Activated T-cell treated with anti-CD3 and anti-CD28 coated beads, Interleukin-2, amount 50 U/mL, for 4 hours (primary cell): ENCODE results near the gene EMILIN1. TPM values are rescaled to one million over a fixed set of nuclear protein-coding genes. Genes with fewer than 3 reads are reported as not detected.

Experiments
- ATAC-seq, 2 donors: fragments of 200-7000 bp; cut with Tn5 transposase; one replicate each; pipeline ENCODE4 v1.10.0; 2021
- DNase-seq: peaks from one replicate; pipeline ENCODE4 v3.0.0-alpha.2; 2020
- H3K27me3 Mint-ChIP-seq: one replicate; pipeline ENCODE4 v1.8.0; 2021; ENCODE audit warnings: low read depth, mixed read lengths
- H3K36me3 Mint-ChIP-seq: one replicate; pipeline ENCODE4 v1.8.0; 2022; ENCODE audit warnings: mixed read lengths; ENCODE audit not compliant: insufficient read depth
- H3K4me1 Mint-ChIP-seq: one replicate; pipeline ENCODE4 v1.8.0; 2021; ENCODE audit warnings: low read depth, mixed read lengths
- H3K4me3 Mint-ChIP-seq: one replicate; pipeline ENCODE4 v1.8.0; 2021; ENCODE audit warnings: mild to moderate bottlenecking, moderate library complexity, mixed read lengths
- H3K9me3 Mint-ChIP-seq: one replicate; pipeline ENCODE4 v1.8.0; 2021; ENCODE audit warnings: mixed read lengths
- total RNA-seq, 3 donors: library from RNA; stranded (reverse); gene quantifications; one replicate each; pipeline ENCODE4 v1.2.1, GENCODE V29; 2021

The EMILIN1 gene
- total RNA-seq, 3 donors from 2014 or later = 0.76 to 1.4 (median 1.3) TPM

DNA sequence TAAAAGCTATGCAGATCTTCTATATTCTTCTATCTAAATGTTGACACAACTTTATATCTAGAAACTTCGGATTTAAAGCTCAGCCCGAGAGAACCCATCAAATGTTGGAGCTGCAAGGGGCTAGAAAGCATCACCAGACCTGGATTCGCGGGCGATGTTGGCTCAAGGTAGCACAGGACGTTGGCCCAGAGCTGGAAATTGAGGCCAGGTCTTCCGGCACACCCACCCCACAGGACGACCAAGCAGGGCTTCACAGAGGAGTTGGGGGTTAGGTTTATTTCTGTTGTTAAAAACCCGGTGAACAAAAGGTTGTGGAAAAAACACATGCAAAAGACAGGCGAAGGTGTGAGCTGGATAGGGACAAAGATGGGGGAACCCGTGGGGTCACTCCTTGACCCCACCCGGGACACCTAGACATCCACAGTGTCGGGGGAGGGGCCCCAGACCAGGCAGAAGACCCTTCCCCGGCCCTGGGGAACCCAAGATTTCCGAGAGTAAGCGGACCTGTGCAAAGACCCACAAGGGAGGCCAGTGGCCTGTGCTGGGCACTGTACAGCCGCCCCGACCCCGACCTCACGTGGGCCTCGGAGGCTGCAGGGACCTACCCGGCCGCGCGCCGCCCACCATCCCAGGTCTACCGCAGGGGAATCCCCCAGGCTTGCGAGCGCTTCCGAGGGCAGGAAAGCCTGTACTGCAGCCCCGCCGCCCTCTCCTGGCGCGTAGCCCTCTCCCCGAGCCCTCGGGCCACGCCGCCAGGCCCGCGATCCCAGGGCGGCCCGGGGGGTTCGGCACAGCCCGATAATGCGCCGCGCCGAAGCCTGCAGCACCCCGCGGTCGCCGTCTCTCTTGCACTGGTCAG lies 28.8 kb upstream of the EMILIN1 start:
- DNase-seq (peak; percentile 63), ATAC-seq (peak; percentile 34 to 38)
- Mint-ChIP-seq H3K4me1 (peaks cover 15% of the 10 kb centered on the region), H3K36me3 (peaks cover 10% of the 10 kb centered on the region), H3K4me3 (peak overlapping the region; percentile 93), H3K27me3 (peaks cover 7% of the 10 kb centered on the region), H3K9me3 (no peaks in the 10 kb centered on the region)

- ATAC-seq (peak; percentile 64 to 73), DNase-seq (peak; percentile 90)
- Mint-ChIP-seq H3K27me3 (peaks cover 7% of the 10 kb centered on the region), H3K4me1 (peaks cover 15% of the 10 kb centered on the region), H3K4me3 (peak overlapping the region; percentile 93), H3K9me3 (no peaks in the 10 kb centered on the region), H3K36me3 (peaks cover 16% of the 10 kb centered on the region)
Observed at GRCh38 chr2:27050281-27050995, 28.0 kb upstream of the EMILIN1 start.

GRCh38 chr2:27050996-27051901 lies 27.2 kb upstream of the EMILIN1 start, which contains the start of gene AGBL5:
TSS of gene AGBL5 (plus strand) at chr2:27051668. CDS start at chr2:27052959, 1,291 bp downstream.
- H3K4me1 Mint-ChIP-seq = peaks cover 15% of the 10 kb centered on the region
- peak; percentile 73 to 75 for ATAC-seq
- DNase-seq = peak; percentile 95
- H3K9me3 Mint-ChIP-seq = no peaks in the 10 kb centered on the region
- peaks cover 7% of the 10 kb centered on the region for H3K27me3 Mint-ChIP-seq
- peaks cover 17% of the 10 kb centered on the region for H3K36me3 Mint-ChIP-seq
- peak within 1 kb of the TSS; percentile 93 for H3K4me3 Mint-ChIP-seq

- peaks cover 17% of the 10 kb centered on the region for H3K36me3 Mint-ChIP-seq
- DNase-seq = peak; percentile 34
- H3K4me1 Mint-ChIP-seq = peaks cover 15% of the 10 kb centered on the region
- ATAC-seq = no peak
- peak overlapping the region; percentile 87 for H3K4me3 Mint-ChIP-seq
- no peaks in the 10 kb centered on the region for H3K9me3 Mint-ChIP-seq
- H3K27me3 Mint-ChIP-seq = peaks cover 7% of the 10 kb centered on the region
Observed at GRCh38 chr2:27051902-27052645, 26.3 kb upstream of the EMILIN1 start.

GRCh38 chr2:27053321-27053720 lies 25.1 kb upstream of the EMILIN1 start:
- H3K36me3 Mint-ChIP-seq = peaks cover 17% of the 10 kb centered on the region
- peak overlapping the region; percentile 40 for H3K4me3 Mint-ChIP-seq

GRCh38 chr2:27053776-27054175 lies 24.6 kb upstream of the EMILIN1 start:
- peaks cover 15% of the 10 kb centered on the region for H3K4me1 Mint-ChIP-seq
- no peak overlapping the region for H3K4me3 Mint-ChIP-seq
- peaks cover 17% of the 10 kb centered on the region for H3K36me3 Mint-ChIP-seq
- no peaks in the 10 kb centered on the region for H3K9me3 Mint-ChIP-seq
- DNase-seq = no peak
- H3K27me3 Mint-ChIP-seq = peaks cover 7% of the 10 kb centered on the region
- ATAC-seq = no peak

More at GRCh38 chr2:27053321-27053720, 25.1 kb upstream of the EMILIN1 start:
- no peak for ATAC-seq
- Mint-ChIP-seq H3K9me3 (no peaks in the 10 kb centered on the region), H3K27me3 (peaks cover 7% of the 10 kb centered on the region), H3K4me1 (peaks cover 15% of the 10 kb centered on the region)
- no peak for DNase-seq

- peaks cover 7% of the 10 kb centered on the region for H3K27me3 Mint-ChIP-seq
- H3K4me3 Mint-ChIP-seq = no peak overlapping the region
- H3K9me3 Mint-ChIP-seq = no peaks in the 10 kb centered on the region
- ATAC-seq = no peak
- DNase-seq = no peak
- peaks cover 10% of the 10 kb centered on the region for H3K4me1 Mint-ChIP-seq
- H3K36me3 Mint-ChIP-seq = peaks cover 17% of the 10 kb centered on the region
Observed at GRCh38 chr2:27054721-27055120, 23.7 kb upstream of the EMILIN1 start.

DNA sequence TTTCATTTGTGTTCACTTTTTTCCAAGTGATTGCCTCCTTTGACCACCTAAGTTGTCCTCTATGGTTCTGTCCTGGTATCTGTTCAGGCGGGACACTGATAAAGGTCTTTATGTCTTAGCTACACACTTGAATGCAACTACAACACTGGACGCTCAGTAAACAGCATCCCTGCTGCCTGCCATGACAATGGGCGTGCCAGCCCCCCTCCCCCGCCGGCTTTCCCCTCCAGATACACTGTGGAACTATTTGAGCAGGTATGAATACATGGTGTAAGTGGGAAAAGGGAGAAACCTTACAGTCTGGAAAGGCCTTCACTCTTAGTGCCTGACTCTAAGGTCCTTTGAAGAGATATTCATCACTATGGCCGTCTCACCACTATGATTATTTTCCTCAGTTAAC lies 21.2 kb upstream of the EMILIN1 start:
- ATAC-seq = no peak
- Mint-ChIP-seq H3K27me3 (no peaks in the 10 kb centered on the region), H3K4me1 (no peaks in the 10 kb centered on the region), H3K36me3 (peaks cover 14% of the 10 kb centered on the region), H3K4me3 (no peak overlapping the region), H3K9me3 (no peaks in the 10 kb centered on the region)
- DNase-seq = no peak

DNA sequence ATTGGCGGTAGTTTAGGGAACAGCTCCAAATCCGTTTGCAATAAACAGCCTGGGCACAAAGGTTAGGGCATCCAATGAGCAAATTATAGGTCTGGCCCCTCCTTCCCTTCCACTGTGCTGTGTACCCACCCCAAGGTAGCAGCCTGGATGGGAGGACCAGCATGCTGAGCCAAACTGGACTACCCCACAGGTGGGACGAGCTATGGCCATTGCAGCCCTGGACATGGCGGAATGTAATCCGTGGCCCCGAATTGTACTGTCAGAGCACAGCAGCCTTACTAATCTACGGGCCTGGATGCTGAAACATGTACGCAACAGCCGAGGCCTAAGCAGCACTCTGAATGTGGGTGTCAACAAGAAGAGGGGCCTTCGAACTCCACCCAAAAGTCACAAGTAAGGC lies 20.2 kb upstream of the EMILIN1 start:
- Mint-ChIP-seq H3K27me3 (no peaks in the 10 kb centered on the region), H3K36me3 (peaks cover 19% of the 10 kb centered on the region), H3K4me3 (no peak overlapping the region), H3K4me1 (no peaks in the 10 kb centered on the region), H3K9me3 (no peaks in the 10 kb centered on the region)
- ATAC-seq = no peak
- DNase-seq = no peak

DNA sequence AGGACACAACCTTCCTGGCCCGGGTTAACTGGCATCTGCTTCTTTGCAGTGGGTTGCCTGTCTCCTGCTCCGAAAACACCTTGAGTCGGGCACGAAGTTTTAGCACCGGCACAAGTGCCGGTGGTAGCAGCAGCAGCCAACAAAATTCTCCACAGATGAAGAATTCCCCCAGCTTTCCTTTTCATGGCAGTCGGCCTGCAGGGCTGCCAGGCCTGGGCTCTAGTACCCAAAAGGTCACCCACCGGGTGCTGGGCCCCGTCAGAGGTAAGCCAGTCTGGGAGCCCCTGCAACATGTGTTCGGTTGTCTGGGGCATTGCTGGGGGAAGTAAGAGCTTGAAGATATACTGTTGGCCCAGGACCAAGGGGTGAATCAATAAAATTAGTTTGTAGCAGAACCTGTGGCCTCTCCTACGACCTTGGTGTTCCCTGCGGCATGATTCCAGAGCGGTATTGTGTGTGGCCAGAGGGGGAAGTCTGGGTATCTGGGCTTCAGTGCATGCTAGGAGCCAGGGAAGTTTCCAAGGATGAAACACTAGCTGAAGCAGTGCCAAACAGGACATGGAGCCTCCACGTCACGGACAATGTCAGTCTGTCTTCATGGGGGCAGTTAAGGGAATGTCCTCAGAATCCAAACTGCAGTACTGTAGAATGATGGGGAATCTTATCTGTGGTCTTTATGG lies 19.1 kb upstream of the EMILIN1 start:
- Mint-ChIP-seq H3K4me1 (no peaks in the 10 kb centered on the region), H3K27me3 (no peaks in the 10 kb centered on the region), H3K4me3 (no peak overlapping the region), H3K9me3 (no peaks in the 10 kb centered on the region), H3K36me3 (peaks cover 15% of the 10 kb centered on the region)
- no peak for DNase-seq
- no peak for ATAC-seq

- Mint-ChIP-seq H3K4me3 (no peak overlapping the region), H3K9me3 (no peaks in the 10 kb centered on the region), H3K4me1 (no peaks in the 10 kb centered on the region), H3K36me3 (peaks cover 13% of the 10 kb centered on the region), H3K27me3 (no peaks in the 10 kb centered on the region)
- no peak for DNase-seq
- no peak for ATAC-seq
Observed at GRCh38 chr2:27060323-27060722, 18.1 kb upstream of the EMILIN1 start.

- H3K36me3 Mint-ChIP-seq = peaks cover 35% of the 10 kb centered on the region
- H3K4me3 Mint-ChIP-seq = no peak overlapping the region
- no peaks in the 10 kb centered on the region for H3K27me3 Mint-ChIP-seq
- peaks cover 31% of the 10 kb centered on the region for H3K4me1 Mint-ChIP-seq
- DNase-seq (no peak), ATAC-seq (no peak)
- H3K9me3 Mint-ChIP-seq = no peaks in the 10 kb centered on the region
Observed at GRCh38 chr2:27065128-27065527, 13.3 kb upstream of the EMILIN1 start.

DNA sequence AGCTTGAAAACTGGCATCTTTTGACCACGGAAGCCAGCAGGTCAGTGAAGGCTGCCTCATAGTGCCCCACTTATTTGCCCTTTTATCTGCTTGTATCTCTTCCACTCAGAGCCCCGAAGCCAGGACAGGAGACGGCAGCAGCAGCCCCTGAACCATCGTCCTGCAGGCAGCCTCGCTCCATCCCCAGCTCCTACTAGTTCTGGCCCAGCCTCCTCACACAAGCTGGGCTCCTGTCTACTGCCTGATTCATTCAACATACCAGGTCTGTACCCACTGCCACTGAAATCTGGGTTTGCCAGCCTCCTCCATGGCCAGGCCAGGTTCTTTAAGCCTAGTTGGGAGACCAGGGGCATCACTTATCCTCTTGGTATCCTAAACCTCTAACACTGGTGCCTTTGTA lies 11.0 kb upstream of the EMILIN1 start:
- ATAC-seq = no peak
- peaks cover 43% of the 10 kb centered on the region for H3K4me1 Mint-ChIP-seq
- H3K4me3 Mint-ChIP-seq = no peak overlapping the region
- peaks cover 32% of the 10 kb centered on the region for H3K36me3 Mint-ChIP-seq
- no peak for DNase-seq
- no peaks in the 10 kb centered on the region for H3K27me3 Mint-ChIP-seq
- H3K9me3 Mint-ChIP-seq = no peaks in the 10 kb centered on the region
